ENCODE measurements around the gene UAP1. TPM values are rescaled to one million over a fixed set of nuclear protein-coding genes. Genes with fewer than 3 reads are reported as not detected.

Gene UAP1
- total RNA-seq, 4 donors from 2014 or later: 51.5 to 246 (median 61.8) TPM

- no peak overlapping the region for H3K4me3 ChIP-seq
- peaks cover 11 to 16% (median 16%) of the 10 kb centered on the region in 4 donors for H3K4me1 ChIP-seq
- peaks cover 0 to 14% (median 5%) of the 10 kb centered on the region in 4 donors for H3K9me3 ChIP-seq
- intact Hi-C loops (cut with DNase I): no loop called here
- no peak overlapping the region for H3K27ac ChIP-seq (replicated peaks in 1 of 4)
- TF ChIP-seq CTCF (IDR thresholded peaks at IDR 0.05): no peak
- TF ChIP-seq POLR2A (IDR thresholded peaks at IDR 0.05; ENCODE audit: low read depth): no peak
- TF ChIP-seq POLR2AphosphoS5 (IDR thresholded peaks at IDR 0.05): no peak
- no peak for TF ChIP-seq EP300 (IDR thresholded peaks at IDR 0.05)
- no peaks in the 10 kb centered on the region for H3K36me3 ChIP-seq
- DNase-seq (ENCODE audit: extremely low spot score): no peak
- no peaks in the 10 kb centered on the region for H3K27me3 ChIP-seq
- WGBS: 100% methylated on average over 1 of the region's 1 CpG
Measured at GRCh38 chr1:162617513-162617912, 56.0 kb downstream of the UAP1 start.

GRCh38 chr1:162619076-162619475, 57.6 kb downstream of the UAP1 start:
- peaks cover 0 to 14% (median 5%) of the 10 kb centered on the region in 4 donors for H3K9me3 ChIP-seq
- WGBS: 87% methylated on average over 3 of the region's 3 CpGs
- H3K27me3 ChIP-seq: no peaks in the 10 kb centered on the region
- H3K4me3 ChIP-seq: no peak overlapping the region
- H3K36me3 ChIP-seq: no peaks in the 10 kb centered on the region
- peaks cover 0 to under 1% (median under 1%) of the 10 kb centered on the region in 4 donors for H3K4me1 ChIP-seq
- intact Hi-C loops (cut with DNase I): no loop called here
- H3K27ac ChIP-seq (replicated peaks in 1 of 4): no peak overlapping the region
- no peak for TF ChIP-seq EP300 (IDR thresholded peaks at IDR 0.05)
- TF ChIP-seq CTCF (IDR thresholded peaks at IDR 0.05): no peak
- TF ChIP-seq POLR2AphosphoS5 (IDR thresholded peaks at IDR 0.05): no peak
- no peak for TF ChIP-seq POLR2A (IDR thresholded peaks at IDR 0.05; ENCODE audit: low read depth)
- DNase-seq (ENCODE audit: extremely low spot score): no peak

GRCh38 chr1:162621256-162621655, 59.7 kb downstream of the UAP1 start:
- intact Hi-C loops (cut with DNase I): no loop called here

GRCh38 chr1:162625679-162626078, 64.2 kb downstream of the UAP1 start:
- WGBS: 34% methylated on average over 2 of the region's 2 CpGs
- no peak for DNase-seq (ENCODE audit: extremely low spot score)
- intact Hi-C loops (cut with DNase I): loop anchor here (5.0 kb wide), 1 partner anchor 162 kb away; no protein-coding TSS in a partner anchor

More at GRCh38 chr1:162621256-162621655, 59.7 kb downstream of the UAP1 start:
- no peak overlapping the region for H3K4me3 ChIP-seq
- peaks cover 0 to 14% (median 5%) of the 10 kb centered on the region in 4 donors for H3K9me3 ChIP-seq
- peaks cover 0 to 16% (median 13%) of the 10 kb centered on the region in 4 donors for H3K4me1 ChIP-seq
- no peak for DNase-seq (ENCODE audit: extremely low spot score)
- H3K27me3 ChIP-seq: no peaks in the 10 kb centered on the region
- TF ChIP-seq EP300 (IDR thresholded peaks at IDR 0.05) (no peak), CTCF (IDR thresholded peaks at IDR 0.05) (no peak), POLR2A (IDR thresholded peaks at IDR 0.05; ENCODE audit: low read depth) (no peak), POLR2AphosphoS5 (IDR thresholded peaks at IDR 0.05) (no peak)
- no peaks in the 10 kb centered on the region for H3K36me3 ChIP-seq
- H3K27ac ChIP-seq (replicated peaks in 1 of 4): no peak overlapping the region

More at GRCh38 chr1:162625679-162626078, 64.2 kb downstream of the UAP1 start:
- Histone ChIP-seq H3K4me3 (no peak overlapping the region), H3K9me3 (no peaks in the 10 kb centered on the region), H3K27me3 (no peaks in the 10 kb centered on the region), H3K27ac (replicated peaks in 1 of 4) (peak overlapping the region; percentile 76 to 82 (median 80)), H3K4me1 (peaks cover 8 to 53% (median 47%) of the 10 kb centered on the region in 4 donors), H3K36me3 (no peaks in the 10 kb centered on the region)
- TF ChIP-seq POLR2AphosphoS5 (IDR thresholded peaks at IDR 0.05) (no peak), CTCF (IDR thresholded peaks at IDR 0.05) (no peak), EP300 (IDR thresholded peaks at IDR 0.05) (no peak), POLR2A (IDR thresholded peaks at IDR 0.05; ENCODE audit: low read depth) (no peak)

Measured in esophagus muscularis mucosa (tissue), 4 donors.